SK-N-SH (cell line): Measurements from ENCODE around the gene AGMO.

Source experiments
- CTCF ChIP-seq: fragments of 200-600 bp; sonication (generic); IDR thresholded peaks from 2 replicates; pipeline ENCODE4 v1.6.1; 2017; ENCODE audit warnings: antibody characterized with exemption, mild to moderate bottlenecking, moderate library complexity
- FOXJ3 ChIP-seq: sonication (generic); formaldehyde crosslinking; IDR thresholded peaks from 2 replicates; pipeline ENCODE4 v1.5.1; 2020; ENCODE audit warnings: mild to moderate bottlenecking, missing genetic modification reagents
- GABPA ChIP-seq: IDR thresholded peaks from 2 replicates; pipeline ENCODE4 v1.4.0; 2012; ENCODE audit warnings: low read depth, mild to moderate bottlenecking
- NRF1 ChIP-seq: IDR thresholded peaks from 2 replicates; pipeline ENCODE4 v1.6.1; 2012; ENCODE audit warnings: low read depth, mild to moderate bottlenecking, low read length
- RAD21 ChIP-seq: IDR thresholded peaks from 2 replicates; pipeline ENCODE4 v1.6.1; 2012; ENCODE audit warnings: mild to moderate bottlenecking, low read length
- RXRA ChIP-seq: IDR thresholded peaks from 2 replicates; pipeline ENCODE4 v1.4.0; 2012; ENCODE audit warnings: low read depth, mild to moderate bottlenecking, borderline replicate concordance
- SIN3A ChIP-seq: IDR thresholded peaks from 2 replicates; pipeline ENCODE4 v1.6.1; 2012; ENCODE audit warnings: low read depth, mild to moderate bottlenecking, low read length, moderate library complexity, borderline replicate concordance

DNA sequence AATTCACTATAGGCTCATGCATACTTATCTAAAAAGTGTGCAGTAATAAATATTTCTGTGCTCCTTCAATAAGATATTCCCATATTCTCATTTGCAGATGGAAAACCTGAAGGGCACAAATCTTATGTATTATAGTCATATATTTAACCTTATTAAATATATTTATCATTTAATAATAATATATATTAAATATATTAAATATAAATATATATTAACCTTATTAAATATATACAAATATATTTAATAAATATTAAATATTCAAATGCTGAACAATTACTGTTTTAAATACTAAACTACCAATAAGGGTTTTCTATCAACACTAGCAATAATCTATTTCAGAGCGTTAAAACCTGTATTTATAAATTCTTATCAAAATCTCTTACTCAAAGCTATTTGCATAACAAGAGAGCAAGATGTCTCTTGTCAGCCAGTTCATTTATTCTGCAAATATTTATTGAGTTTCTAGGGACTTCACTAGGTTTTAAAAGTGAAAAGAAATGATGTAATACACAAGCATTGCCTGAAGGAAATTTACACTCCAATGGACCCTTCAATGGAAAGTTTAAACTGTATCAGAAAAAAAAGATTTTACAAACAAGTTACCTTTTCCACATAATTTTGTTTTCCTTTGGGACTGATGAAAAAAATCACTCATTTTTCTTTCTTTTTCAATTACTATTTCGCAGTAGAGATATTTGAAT is 159.2 kb downstream of the AGMO start:
- no peak for TF ChIP-seq CTCF
- no peak for TF ChIP-seq SIN3A
- no peak for TF ChIP-seq RAD21
- TF ChIP-seq GABPA, result no peak
- no peak for TF ChIP-seq FOXJ3 (CRISPR knock-in tag)
- no peak for TF ChIP-seq NRF1
- TF ChIP-seq RXRA, result no peak
